Activated T-cell treated with anti-CD3 and anti-CD28 coated beads for 24 hours (primary cell): ENCODE results near the gene SSX4.
"Not testable (repeated sequence)": the region's sequence is repeated elsewhere in the genome, so short reads cannot be mapped to it uniquely, and the experiment has no call there.

Source experiments
- DNase-seq: peaks from one replicate; pipeline ENCODE4 v3.0.0-alpha.2; 2020; ENCODE audit warnings: low read depth

The SSX4 gene

GRCh38 chrX:48383239-48383638 is at the start of gene SSX4:
Gene SSX4 (plus strand): TSS chrX:48383539. CDS start chrX:48384054, 515 bp downstream.
- not testable (repeated sequence) for DNase-seq

- DNase-seq, result not testable (repeated sequence)
Measured at GRCh38 chrX:48346059-48346458, 37.3 kb upstream of the SSX4 start.

- DNase-seq, result not testable (repeated sequence)
Measured at GRCh38 chrX:48356315-48357094, 26.8 kb upstream of the SSX4 start, which contains the start of gene SSX3. Gene SSX3 (minus strand): TSS chrX:48356703. CDS start chrX:48355249, 1,454 bp downstream.

DNA sequence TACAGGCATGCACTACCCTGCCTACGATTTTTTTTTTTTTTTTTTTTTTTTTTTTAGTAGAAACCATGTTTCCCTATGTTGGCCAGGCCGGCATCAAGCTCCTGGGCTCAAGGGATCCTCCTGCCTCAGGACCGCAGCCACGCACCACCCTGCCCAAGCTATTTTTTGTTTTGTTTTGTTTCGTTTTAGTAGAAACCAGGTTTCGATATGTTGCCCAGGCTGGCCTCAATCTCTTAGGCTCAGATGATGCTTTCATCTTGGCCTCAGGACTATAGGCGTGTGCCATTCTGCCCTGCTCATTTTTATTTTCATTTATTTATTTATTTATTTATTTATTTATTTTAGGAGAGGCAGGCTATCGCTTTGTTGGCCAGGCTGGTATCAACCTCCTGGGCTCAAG is 25.7 kb upstream of the SSX4 start:
- DNase-seq, result no peak

GRCh38 chrX:48359281-48359680 is 24.1 kb upstream of the SSX4 start:
- not testable (repeated sequence) for DNase-seq

GRCh38 chrX:48367717-48368408 is 15.5 kb upstream of the SSX4 start:
- not testable (repeated sequence) for DNase-seq

GRCh38 chrX:48370408-48370807 is 12.9 kb upstream of the SSX4 start:
- DNase-seq, result not testable (repeated sequence)

DNA sequence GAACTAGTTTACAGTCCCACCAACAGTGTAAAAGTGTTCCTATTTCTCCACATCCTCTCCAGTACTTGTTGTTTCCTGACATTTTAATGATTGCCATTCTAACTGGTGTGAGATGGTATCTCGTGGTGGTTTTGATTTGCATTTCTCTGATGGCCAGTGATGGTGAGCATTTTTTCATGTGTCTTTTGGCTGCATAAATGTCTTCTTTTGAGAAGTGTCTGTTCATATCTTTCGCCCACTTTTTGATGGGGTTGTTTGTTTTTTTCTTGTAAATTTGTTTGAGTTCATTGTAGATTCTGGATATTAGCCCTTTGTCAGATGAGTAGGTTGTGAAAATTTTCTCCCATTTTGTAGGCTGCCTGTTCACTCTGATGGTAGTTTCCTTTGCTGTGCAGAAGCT is 13.6 kb downstream of the SSX4 start:
- DNase-seq, result not testable (repeated sequence)

DNA sequence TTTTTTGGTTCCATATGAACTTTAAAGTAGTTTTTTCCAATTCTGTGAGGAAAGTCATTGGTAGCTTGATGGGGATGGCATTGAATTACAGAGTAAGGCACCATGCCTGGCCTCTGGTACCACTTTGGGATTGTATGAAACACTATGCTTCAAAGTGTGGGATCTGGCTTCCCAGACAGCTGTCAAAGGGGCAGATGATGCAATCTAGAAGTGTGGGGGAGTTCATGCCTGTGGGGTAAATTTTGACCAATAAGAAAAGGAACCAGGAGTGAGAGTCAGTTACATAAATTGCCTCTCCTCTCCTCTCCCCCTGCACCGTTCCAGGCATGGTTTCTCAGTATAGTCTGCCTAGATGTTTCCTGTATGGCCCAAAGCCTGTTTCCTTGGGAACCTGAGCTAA is 14.5 kb downstream of the SSX4 start:
- not testable (repeated sequence) for DNase-seq

GRCh38 chrX:48411860-48412259 is 28.5 kb downstream of the SSX4 start, which contains the start of gene SSX4B:
Gene SSX4B (minus strand): TSS chrX:48411960. CDS start chrX:48411372, 588 bp downstream.
- DNase-seq, result not testable (repeated sequence)

DNA sequence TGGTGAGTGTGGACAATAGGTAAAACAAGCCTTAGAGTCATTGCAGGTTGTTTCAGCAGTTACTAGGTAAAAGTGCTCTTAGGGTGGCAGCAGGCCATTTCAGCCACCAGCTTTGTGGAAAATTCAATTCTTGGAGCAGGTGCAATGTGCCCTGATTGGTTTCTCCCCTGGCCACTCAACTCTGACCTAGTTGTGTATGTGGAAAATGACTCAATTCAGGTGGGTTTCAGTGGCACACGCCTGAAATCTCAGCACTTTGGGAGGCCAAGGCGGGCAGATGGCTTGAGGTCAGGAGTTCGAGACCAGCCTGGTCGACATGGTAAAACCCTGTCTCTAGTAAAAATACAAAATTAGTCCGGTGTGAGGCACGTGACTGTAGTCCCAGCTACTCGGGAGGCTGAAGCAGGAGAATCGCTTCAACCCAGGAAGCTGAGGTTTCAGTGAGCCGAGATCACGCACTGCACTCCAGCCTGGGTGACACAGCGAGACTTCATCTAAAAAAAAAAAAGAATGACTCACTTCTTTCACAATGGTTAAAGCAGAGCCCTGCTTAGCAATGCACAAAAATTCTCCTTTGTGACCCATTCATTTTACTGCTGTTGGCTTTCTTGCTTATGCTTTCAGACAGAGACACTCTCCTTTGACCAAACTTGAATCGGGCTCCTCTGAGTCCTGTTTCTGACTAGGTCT is 43.8 kb downstream of the SSX4 start:
- DNase-seq, result not testable (repeated sequence)

GRCh38 chrX:48429606-48430005 is 46.3 kb downstream of the SSX4 start:
- DNase-seq, result not testable (repeated sequence)

DNA sequence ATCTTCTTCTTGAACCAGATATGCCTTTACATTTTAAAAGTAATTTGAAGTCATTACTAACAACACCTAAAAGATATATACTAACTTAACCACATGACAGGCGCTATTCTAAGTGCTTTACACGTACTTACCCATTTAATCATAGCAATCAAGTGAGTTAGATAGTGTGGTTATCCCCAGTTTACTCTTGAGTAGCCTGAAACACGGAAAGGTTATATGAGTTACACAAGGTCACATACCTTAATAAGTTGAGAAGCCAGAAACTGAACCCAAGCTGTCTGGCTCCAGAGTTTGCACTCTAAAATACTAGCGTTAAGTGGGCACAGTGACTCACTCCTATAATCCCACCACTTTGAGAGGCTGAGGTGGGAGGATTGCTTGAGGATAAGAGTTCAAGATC is 46.8 kb downstream of the SSX4 start:
- not testable (repeated sequence) for DNase-seq

DNA sequence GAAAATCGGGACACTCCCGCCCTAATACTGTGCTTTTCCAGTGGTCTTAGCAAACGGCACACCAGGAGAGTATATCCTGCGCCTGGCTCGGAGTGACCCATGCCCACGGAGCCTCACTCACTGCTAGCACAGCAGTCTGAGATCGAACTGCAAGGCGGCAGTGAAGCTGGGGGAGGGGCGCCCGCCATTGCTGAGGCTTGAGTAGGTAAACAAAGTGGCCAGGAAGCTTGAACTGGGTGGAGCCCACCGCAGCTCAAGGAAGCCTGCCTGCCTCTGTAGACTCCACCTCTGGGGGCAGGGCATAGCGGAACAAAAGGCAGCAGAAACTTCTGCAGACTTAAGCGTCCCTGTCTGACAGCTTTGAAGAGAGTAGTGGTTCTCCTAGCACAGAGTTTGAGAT is 50.4 kb downstream of the SSX4 start:
- DNase-seq, result not testable (repeated sequence)
